ENCODE data around the gene SIGLEC1. TPM values are rescaled to one million over a fixed set of nuclear protein-coding genes. Genes with fewer than 3 reads are reported as not detected.

SIGLEC1 gene
- total and polyA plus RNA-seq, 8 donors: 1.8 to 45.8 (median 2.6) TPM

GRCh38 chr20:3667434-3668037, 44.9 kb downstream of the SIGLEC1 start:
- no peak for DNase-seq
- Histone ChIP-seq H3K9me3 (no peaks in the 10 kb centered on the region), H3K36me3 (no peaks in the 10 kb centered on the region), H3K4me1 (peaks cover 0 to 5% of the 10 kb centered on the region in 2 donors), H3K4me3 (no peak overlapping the region), H3K27me3 (peaks cover 9 to 64% of the 10 kb centered on the region in 2 donors), H3K27ac (no peak overlapping the region)
- intact Hi-C loops (cut with DNase I): no loop called here
- ATAC-seq: no peak
- TF ChIP-seq CTCF (IDR thresholded peaks at IDR 0.05): no peak

- peaks cover 26 to 68% of the 10 kb centered on the region in 2 donors for H3K27me3 ChIP-seq
Measured at GRCh38 chr20:3663858-3664257, 48.5 kb downstream of the SIGLEC1 start.

GRCh38 chr20:3663031-3663701, 49.2 kb downstream of the SIGLEC1 start, which contains the start of gene GFRA4:
Gene GFRA4, minus strand, starts transcription at chr20:3663399. Its CDS starts 0 bp downstream, at chr20:3663399.
- ATAC-seq (no peak), DNase-seq (peak in 1 of 4 donors; percentile 10)
- Histone ChIP-seq H3K4me3 (no peak within 1 kb of the TSS), H3K27me3 (peaks cover 26 to 69% of the 10 kb centered on the region in 2 donors), H3K27ac (no peak within 1 kb of the TSS), H3K36me3 (no peaks in the 10 kb centered on the region), H3K4me1 (peaks cover 0 to 11% of the 10 kb centered on the region in 2 donors), H3K9me3 (no peaks in the 10 kb centered on the region)
- no peak for TF ChIP-seq CTCF (IDR thresholded peaks at IDR 0.05)
- intact Hi-C loops (cut with DNase I): no loop called here

More at GRCh38 chr20:3663858-3664257, 48.5 kb downstream of the SIGLEC1 start:
- no peak overlapping the region for H3K4me3 ChIP-seq
- DNase-seq (no peak), ATAC-seq (no peak)
- no peak for TF ChIP-seq CTCF (IDR thresholded peaks at IDR 0.05)
- intact Hi-C loops (cut with DNase I): no loop called here
- H3K36me3 ChIP-seq: no peaks in the 10 kb centered on the region
- H3K4me1 ChIP-seq: peaks cover 0 to 11% of the 10 kb centered on the region in 2 donors
- no peaks in the 10 kb centered on the region for H3K9me3 ChIP-seq
- no peak overlapping the region for H3K27ac ChIP-seq

Other genes with a start within 250 kb of the SIGLEC1 start
- gene ATRN, start 241.6 kb downstream of the SIGLEC1 start, total RNA-seq: 10 to 100 TPM; 28.8 to 35.7 TPM
- 10 to 100 TPM; 32.6 to 39.5 (median 35.9) TPM for gene ATRN, start 241.6 kb downstream of the SIGLEC1 start, polyA plus RNA-seq (ENCODE audit: insufficient read length in 6 of 6)
- gene GFRA4, start 49.2 kb downstream of the SIGLEC1 start, total RNA-seq: not detected
- gene GFRA4, start 49.2 kb downstream of the SIGLEC1 start, polyA plus RNA-seq (ENCODE audit: insufficient read length in 6 of 6): not detected
- 10 to 100 TPM; 15.4 to 16.5 TPM for gene ADAM33, start 30.6 kb downstream of the SIGLEC1 start, total RNA-seq
- gene ADAM33, start 30.6 kb downstream of the SIGLEC1 start, polyA plus RNA-seq (ENCODE audit: insufficient read length in 6 of 6): 10 to 100 TPM in 4 of 6 donors, 1 to 10 TPM in 2; 7.4 to 18.6 (median 10.7) TPM
- 10 to 100 TPM; 14.6 to 22.1 TPM for gene HSPA12B, start 20.1 kb upstream of the SIGLEC1 start, total RNA-seq
- gene HSPA12B, start 20.1 kb upstream of the SIGLEC1 start, polyA plus RNA-seq (ENCODE audit: insufficient read length in 6 of 6): 10 to 100 TPM; 21.8 to 31.8 (median 26.0) TPM
- 10 to 100 TPM; 19.4 to 35.6 TPM for gene ADISSP, start 55.2 kb upstream of the SIGLEC1 start, total RNA-seq
- 10 to 100 TPM; 20.9 to 37.3 (median 29.4) TPM for gene ADISSP, start 55.2 kb upstream of the SIGLEC1 start, polyA plus RNA-seq (ENCODE audit: insufficient read length in 6 of 6)
- gene SPEF1, start 68.8 kb upstream of the SIGLEC1 start, total RNA-seq: 1 to 10 TPM in 1 of 2 donors, under 1 TPM in 1; 0.26 to 2.8 TPM
- 1 to 10 TPM in 4 of 6 donors, under 1 TPM in 2; 0.63 to 4.0 (median 1.9) TPM for gene SPEF1, start 68.8 kb upstream of the SIGLEC1 start, polyA plus RNA-seq (ENCODE audit: insufficient read length in 6 of 6)
- gene CENPB, start 74.1 kb upstream of the SIGLEC1 start, total RNA-seq: 10 to 100 TPM; 78.5 to 94.5 TPM
- gene CENPB, start 74.1 kb upstream of the SIGLEC1 start, polyA plus RNA-seq (ENCODE audit: insufficient read length in 6 of 6): 10 to 100 TPM; 38.0 to 62.1 (median 52.9) TPM
- 100 to 1,000 TPM; 111 to 121 TPM for gene CDC25B, start 83.7 kb upstream of the SIGLEC1 start, total RNA-seq
- gene CDC25B, start 83.7 kb upstream of the SIGLEC1 start, polyA plus RNA-seq (ENCODE audit: insufficient read length in 6 of 6): 10 to 100 TPM; 50.8 to 77.9 (median 55.1) TPM
- gene AP5S1, start 107.9 kb upstream of the SIGLEC1 start, total RNA-seq: 10 to 100 TPM; 12.7 to 13.6 TPM
- gene AP5S1, start 107.9 kb upstream of the SIGLEC1 start, polyA plus RNA-seq (ENCODE audit: insufficient read length in 6 of 6): 10 to 100 TPM in 4 of 6 donors, 1 to 10 TPM in 2; 8.3 to 12.0 (median 11.2) TPM
- 10 to 100 TPM; 37.3 to 38.7 TPM for gene MAVS, start 134.2 kb upstream of the SIGLEC1 start, total RNA-seq
- 10 to 100 TPM; 25.4 to 33.4 (median 31.2) TPM for gene MAVS, start 134.2 kb upstream of the SIGLEC1 start, polyA plus RNA-seq (ENCODE audit: insufficient read length in 6 of 6)
- 10 to 100 TPM; 39.4 to 47.8 TPM for gene PANK2, start 176.8 kb upstream of the SIGLEC1 start, total RNA-seq
- 10 to 100 TPM; 34.1 to 41.0 (median 36.5) TPM for gene PANK2, start 176.8 kb upstream of the SIGLEC1 start, polyA plus RNA-seq (ENCODE audit: insufficient read length in 6 of 6)